Panc1 (cell line): ENCODE results near the gene TSPAN5. TPM values are rescaled to one million over a fixed set of nuclear protein-coding genes. Genes with fewer than 3 reads are reported as not detected.

Experiments used
- ATAC-seq: fragments of 200-7000 bp; cut with Tn5 transposase; 2 replicates; pipeline ENCODE4 v1.9.1; 2020; ENCODE audit warnings: mild to moderate bottlenecking, moderate library complexity
- BruUV-seq: library from RNA; stranded (reverse); fragments of 400-500 nt; replicated peaks from 2 replicates; lab custom pipeline; 2021; lab: Mats Ljungman, UMichigan
- CTCF ChIA-PET: fragments of 300-600 bp; sonication (Branson Sonifier 250); formaldehyde crosslinking; loops from one replicate; lab custom pipeline; 2022; ENCODE audit warnings: antibody characterized with exemption; lab: Charles Lee
- POLR2A ChIA-PET: fragments of 300-600 bp; sonication (Branson Sonifier 250); formaldehyde crosslinking; loops from one replicate; lab custom pipeline; 2022; ENCODE audit warnings: antibody characterized with exemption; lab: Charles Lee
- DNase-seq: peaks from one replicate; pipeline ENCODE4 v3.0.0-alpha.2; 2010; ENCODE audit warnings: low read depth, low spot score
- H3K27ac ChIP-seq: 2 replicates; pipeline ENCODE4 v1.5.1; 2011; ENCODE audit warnings: mild to moderate bottlenecking, low read length, inconsistent platforms
- H3K27me3 ChIP-seq: fragments of 200-500 bp; sonication (Bioruptor generic); 2 replicates; pipeline ENCODE4 v1.6.0; 2014; ENCODE audit warnings: low read length, inconsistent platforms; ENCODE audit not compliant: control insufficient read depth, insufficient read depth
- H3K36me3 ChIP-seq: fragments of 200-500 bp; sonication (Bioruptor generic); 2 replicates; pipeline ENCODE4 v1.5.1; 2014; ENCODE audit warnings: inconsistent platforms, mild to moderate bottlenecking, low read length, moderate library complexity; ENCODE audit not compliant: control insufficient read depth, insufficient read depth
- H3K4me1 ChIP-seq: 2 replicates; pipeline ENCODE4 v1.5.1; 2011; ENCODE audit warnings: inconsistent platforms, mild to moderate bottlenecking, low read length, moderate library complexity; ENCODE audit not compliant: control insufficient read depth, insufficient read depth
- H3K4me3 ChIP-seq, 2 experiments: 2 replicates each; pipeline ENCODE4 v1.5.1; 2011 to 2012; ENCODE audit warnings: low read depth in 2 of 2, low read length in 2 of 2, mild to moderate bottlenecking in 2 of 2, inconsistent platforms in 1 of 2, moderate library complexity in 1 of 2
- H3K9me3 ChIP-seq: fragments of 200-500 bp; sonication (Bioruptor generic); 2 replicates; pipeline ENCODE4 v1.5.1; 2014; ENCODE audit warnings: low read depth, mild to moderate bottlenecking, inconsistent platforms, low read length, moderate library complexity; ENCODE audit not compliant: control insufficient read depth, insufficient read depth
- CTCF ChIP-seq: fragments of 450-650 bp; IDR thresholded peaks from 2 replicates; pipeline ENCODE4 v1.5.1; 2017; ENCODE audit warnings: mild to moderate bottlenecking
- POLR2AphosphoS5 ChIP-seq: IDR thresholded peaks from 2 replicates; pipeline ENCODE4 v1.6.1; 2012; ENCODE audit warnings: mild to moderate bottlenecking, low read depth, low read length, moderate library complexity
- REST ChIP-seq, 2 experiments: IDR thresholded peaks; 2 replicates each; pipeline ENCODE4 v1.6.1; 2011 to 2012; ENCODE audit warnings: low read depth in 2 of 2, control low read depth in 1 of 2, low read length in 1 of 2, mild to moderate bottlenecking in 1 of 2, moderate library complexity in 1 of 2; ENCODE audit not compliant: insufficient read depth in 1 of 2
- SIN3A ChIP-seq: IDR thresholded peaks from 2 replicates; pipeline ENCODE4 v1.6.1; 2012; ENCODE audit warnings: low read depth, mild to moderate bottlenecking, low read length, moderate library complexity, borderline replicate concordance; ENCODE audit not compliant: insufficient read depth
- TCF7L2 ChIP-seq: IDR thresholded peaks from 2 replicates; pipeline ENCODE4 v1.6.1; 2011; ENCODE audit warnings: mild to moderate bottlenecking, low read depth, low read length, inconsistent platforms
- in situ Hi-C: cut with HindIII; loops from 2 replicates; pipeline ENCODE4 v1.10.0; 2016; ENCODE audit warnings: low sequenced_read_pairs, low pct_unique_long_range_greater_than_20kb
- intact Hi-C: fragments of 100-400 bp; cut with micrococcal nuclease; formaldehyde crosslinking; loops from one replicate; pipeline ENCODE4 v1.10.0; 2022; ENCODE audit not compliant: unreplicated experiment
- total RNA-seq: library from RNA; stranded (reverse); gene quantifications from one replicate; pipeline ENCODE4 v1.2.1, GENCODE V29; 2021; ENCODE audit not compliant: unreplicated experiment

The TSPAN5 gene
- total RNA-seq, 1 experiment from 2014 or later, result 61.9 TPM

- CTCF ChIA-PET, result no interaction called here
- Histone ChIP-seq H3K4me3 (no peak overlapping the region), H3K9me3 (no peaks in the 10 kb centered on the region), H3K27me3 (no peaks in the 10 kb centered on the region), H3K4me1 (peaks cover 15% of the 10 kb centered on the region), H3K27ac (no peak overlapping the region; the same call in 1 of the 2 replicates), H3K36me3 (peaks cover 4% of the 10 kb centered on the region; the same call in 1 of the 2 replicates)
- no peak for TF ChIP-seq POLR2AphosphoS5
- no peak for TF ChIP-seq CTCF
- TF ChIP-seq REST (IDR thresholded peaks at IDR 0.05; ENCODE audit: insufficient read depth in 1 of 2, low read depth in 2 of 2, low read length in 1 of 2), result no peak
- no peak for TF ChIP-seq TCF7L2
- TF ChIP-seq SIN3A, result no peak
- ATAC-seq (no peak), DNase-seq (no peak)
- in situ Hi-C loops, result no loop called here
- intact Hi-C loops, result loop anchor here (5.0 kb wide), 1 partner anchor 265 kb away; the partner anchor contains the start of gene EIF4E
- POLR2A ChIA-PET, result no interaction called here
- BruUV-seq, result no TSS peak
These were observed 3.6 kb upstream of the TSPAN5 start for GRCh38 chr4:98662055-98662453.

- in situ Hi-C loops (no loop called here), intact Hi-C loops (loop anchor here (5.0 kb wide), 1 partner anchor 266 kb away; the partner anchor contains the start of gene EIF4E)
- no peak for DNase-seq
- Histone ChIP-seq H3K27me3 (no peaks in the 10 kb centered on the region), H3K36me3 (peaks cover 4% of the 10 kb centered on the region; the same call in 1 of the 2 replicates), H3K9me3 (no peaks in the 10 kb centered on the region), H3K27ac (peak overlapping the region; percentile 29; the same call in 1 of the 2 replicates), H3K4me1 (peaks cover 15% of the 10 kb centered on the region), H3K4me3 (no peak overlapping the region)
- ChIA-PET POLR2A (no interaction called here), CTCF (no interaction called here)
- BruUV-seq, result no TSS peak
- no peak for TF ChIP-seq REST (IDR thresholded peaks at IDR 0.05; ENCODE audit: insufficient read depth in 1 of 2, low read depth in 2 of 2, low read length in 1 of 2)
- TF ChIP-seq TCF7L2, result no peak
- no peak for TF ChIP-seq POLR2AphosphoS5
- TF ChIP-seq CTCF, result no peak
- no peak for TF ChIP-seq SIN3A
- no peak for ATAC-seq
These were observed 3.1 kb upstream of the TSPAN5 start for GRCh38 chr4:98661371-98662054.
